GM13977 (cell line): Measurements from ENCODE around the gene ADAMTSL3.
A peak's percentile ranks its signal among the peaks of the same experiment; 100 is the strongest.

Experiments
- DNase-seq: peaks from one replicate; pipeline ENCODE4 v3.0.0; 2012; ENCODE audit warnings: low spot score
- CTCF ChIP-seq: IDR thresholded peaks from 2 replicates; pipeline ENCODE4 v1.5.1; 2012; ENCODE audit warnings: mild to moderate bottlenecking, control low read depth; ENCODE audit not compliant: insufficient read depth; ENCODE audit errors: extremely low read depth, missing control alignments
- in situ Hi-C: fragments of 300-500 bp; cut with MboI; formaldehyde crosslinking; loops from one replicate; pipeline ENCODE4 v1.12.0; 2022; ENCODE audit warnings: low sequenced_read_pairs, low pct_unique_long_range_greater_than_20kb, mixed read lengths, inconsistent platforms; ENCODE audit not compliant: unreplicated experiment

Gene ADAMTSL3

GRCh38 chr15:83992324-83993031 lies 338.6 kb downstream of the ADAMTSL3 start:
- no peak for DNase-seq
- in situ Hi-C loops, result no loop called here
- TF ChIP-seq CTCF, result no peak

- no peak for DNase-seq
- peak; percentile 12 for TF ChIP-seq CTCF
- in situ Hi-C loops, result no loop called here
Measured at GRCh38 chr15:83993591-83993990, 339.7 kb downstream of the ADAMTSL3 start.

GRCh38 chr15:83998486-83998885 lies 344.6 kb downstream of the ADAMTSL3 start:
- TF ChIP-seq CTCF, result no peak
- in situ Hi-C loops, result no loop called here
- no peak for DNase-seq

GRCh38 chr15:83999396-84000135 lies 345.6 kb downstream of the ADAMTSL3 start:
- TF ChIP-seq CTCF, result no peak
- in situ Hi-C loops, result no loop called here
- DNase-seq, result no peak

GRCh38 chr15:84001037-84001436 lies 347.1 kb downstream of the ADAMTSL3 start:
- DNase-seq, result no peak
- in situ Hi-C loops, result no loop called here
- no peak for TF ChIP-seq CTCF

GRCh38 chr15:84001655-84002054 lies 347.7 kb downstream of the ADAMTSL3 start:
- DNase-seq, result no peak
- TF ChIP-seq CTCF, result no peak
- in situ Hi-C loops, result no loop called here
